Frontal cortex (tissue), 4 donors: Measurements from ENCODE around the gene RASSF5. TPM values are rescaled to one million over a fixed set of nuclear protein-coding genes. Genes with fewer than 3 reads are reported as not detected.
A peak's percentile ranks its signal among the peaks of the same experiment; 100 is the strongest.
"Not testable (repeated sequence)": the region's sequence is repeated elsewhere in the genome, so short reads cannot be mapped to it uniquely, and the experiment has no call there.

Experiments
- DNase-seq, 2 donors: peaks; one replicate each; pipeline ENCODE4 v3.0.0; 2012; ENCODE audit warnings: low spot score in 2 of 2
- FAIRE-seq: peaks from 2 replicates; lab custom pipeline; 2012; peaks lifted over from hg19 to GRCh38; lab: Jason Lieb, UNC
- total RNA-seq: library from RNA; depleted of rRNA; stranded (reverse); fragments of >200 nt; gene quantifications from one replicate; pipeline ENCODE4 v1.2.3, GENCODE V29; 2014
- donor health status: control.
- donor health status: control.
- donor health status: control.

The RASSF5 gene
- total RNA-seq, 1 donor from 2014 or later: 0.82 TPM

GRCh38 chr1:206596319-206596666, 89.0 kb downstream of the RASSF5 start:
- DNase-seq (no peak), FAIRE-seq (no peak)

GRCh38 chr1:206600527-206600926, 93.2 kb downstream of the RASSF5 start:
- FAIRE-seq: no peak
- DNase-seq: no peak

GRCh38 chr1:206604861-206605260, 97.5 kb downstream of the RASSF5 start:
- FAIRE-seq: no peak

DNA sequence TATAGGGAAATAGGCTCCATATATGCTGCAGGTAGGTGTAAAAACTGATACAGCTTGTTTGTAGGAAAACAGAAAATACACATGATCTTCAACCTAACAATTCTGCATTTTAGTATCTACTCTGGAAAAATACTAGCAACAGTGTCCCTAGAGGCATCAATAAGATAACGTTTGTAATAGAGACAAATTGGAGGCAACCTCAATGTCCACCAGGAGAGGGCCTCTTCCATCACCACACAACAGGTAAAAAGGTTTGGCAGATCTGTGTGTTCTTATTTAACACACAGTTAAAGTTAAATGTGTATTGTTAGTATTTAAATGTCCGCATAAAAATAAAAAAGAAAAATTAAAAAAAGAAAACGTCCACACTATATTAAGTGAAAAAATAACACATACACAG, 99.5 kb downstream of the RASSF5 start:
- DNase-seq (peak in 1 of 2 donors; percentile 34), FAIRE-seq (no peak)

More at GRCh38 chr1:206604861-206605260, 97.5 kb downstream of the RASSF5 start:
- no peak for DNase-seq

DNA sequence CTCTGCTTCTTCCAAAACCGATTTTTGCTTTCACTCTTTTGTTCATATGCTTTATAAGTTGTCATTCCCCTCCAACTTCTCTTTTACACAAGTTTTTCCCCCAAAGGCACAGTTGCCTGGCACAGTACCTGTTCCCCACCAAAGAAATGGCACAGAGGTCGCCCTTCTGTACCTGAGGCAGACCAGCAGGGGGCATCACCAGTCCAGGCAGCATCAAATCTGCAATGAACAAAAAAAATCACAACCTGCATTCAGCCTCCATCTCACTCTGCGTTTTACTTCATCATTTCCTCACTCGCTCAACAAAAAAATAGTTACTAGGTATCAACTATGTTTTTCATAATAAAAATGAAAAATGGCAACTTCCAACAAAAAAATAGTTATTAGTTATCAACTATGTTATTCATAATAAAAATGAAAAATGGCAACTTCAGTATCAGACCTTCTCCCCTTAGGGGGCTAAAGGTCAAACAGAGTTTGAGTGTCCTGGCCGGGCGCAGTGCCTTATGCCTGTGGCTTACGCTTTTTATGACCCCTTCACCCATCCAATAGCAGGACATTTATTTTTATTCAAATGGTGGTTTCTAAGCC, 100.9 kb downstream of the RASSF5 start:
- FAIRE-seq: no peak
- no peak for DNase-seq

GRCh38 chr1:206609229-206609991, 102.1 kb downstream of the RASSF5 start:
- no peak for FAIRE-seq
- DNase-seq: no peak

- DNase-seq (peak; percentile 96 to 99), FAIRE-seq (no peak)
Measured at GRCh38 chr1:206612129-206612876, 105.0 kb downstream of the RASSF5 start, which contains the start of gene EIF2D. Gene EIF2D, minus strand, starts transcription at chr1:206612465. Its CDS starts 123 bp downstream, at chr1:206612342.

DNA sequence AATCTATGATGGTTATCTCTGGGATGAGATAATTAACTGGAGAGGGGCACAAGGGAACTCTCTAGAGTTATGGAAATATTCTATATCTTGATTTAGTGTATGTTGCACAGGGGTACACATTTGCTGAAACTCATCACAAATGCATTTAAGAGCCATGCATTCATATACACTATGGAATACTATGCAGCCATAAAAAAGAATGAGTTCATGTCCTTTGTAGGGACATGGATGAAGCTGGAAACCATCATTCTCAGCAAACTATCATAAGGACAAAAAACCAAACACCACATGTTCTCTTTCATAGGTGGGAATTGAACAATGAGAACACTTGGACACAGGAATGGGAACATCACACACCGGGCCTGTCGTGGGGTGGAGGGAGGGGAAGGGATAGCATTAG, 119.1 kb downstream of the RASSF5 start:
- not testable (repeated sequence) for FAIRE-seq, DNase-seq

DNA sequence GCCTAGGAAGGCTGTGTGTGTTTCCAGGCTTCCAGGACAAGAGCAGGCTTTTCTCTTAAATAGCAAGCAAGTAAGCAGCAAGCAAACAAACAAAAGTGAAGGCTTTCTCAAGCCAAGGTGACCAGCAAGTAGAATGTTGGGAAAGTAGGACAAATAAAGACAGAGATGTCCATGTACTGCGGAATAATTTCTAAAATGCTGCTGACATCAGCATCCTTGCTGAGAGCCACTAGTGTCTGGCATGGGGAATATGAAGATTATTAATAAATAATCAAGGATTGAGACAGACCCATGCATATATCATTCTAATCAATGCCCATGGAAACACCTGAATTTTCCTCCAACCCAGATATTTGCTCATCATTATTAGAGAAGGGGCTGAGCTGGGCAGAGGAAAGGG, 121.6 kb downstream of the RASSF5 start:
- FAIRE-seq: no peak
- no peak for DNase-seq

DNA sequence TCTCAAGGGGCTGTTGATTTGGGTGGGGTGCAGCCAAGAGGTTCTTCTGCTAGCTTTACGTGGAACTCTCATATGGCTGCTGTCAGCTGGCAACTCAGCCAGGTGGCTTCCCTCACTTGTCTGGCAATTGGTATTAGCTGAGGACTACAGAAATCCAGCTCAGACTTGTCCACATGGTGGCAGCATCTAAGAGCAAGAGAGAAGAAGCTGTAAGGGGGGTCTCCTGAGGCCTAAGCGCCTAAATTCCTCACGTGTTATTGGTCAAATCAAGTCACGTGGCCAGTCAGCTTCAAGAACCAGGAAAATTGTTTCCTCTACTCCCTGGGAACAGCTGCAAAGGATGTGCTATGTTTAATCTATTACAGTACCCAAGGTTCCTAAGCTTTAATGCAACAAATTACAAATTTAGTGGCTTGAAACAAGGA, 123.8 kb downstream of the RASSF5 start:
- DNase-seq (peak in 1 of 2 donors; percentile 45), FAIRE-seq (no peak)

GRCh38 chr1:206633708-206634121, 126.4 kb downstream of the RASSF5 start:
- FAIRE-seq (no peak), DNase-seq (no peak)

DNA sequence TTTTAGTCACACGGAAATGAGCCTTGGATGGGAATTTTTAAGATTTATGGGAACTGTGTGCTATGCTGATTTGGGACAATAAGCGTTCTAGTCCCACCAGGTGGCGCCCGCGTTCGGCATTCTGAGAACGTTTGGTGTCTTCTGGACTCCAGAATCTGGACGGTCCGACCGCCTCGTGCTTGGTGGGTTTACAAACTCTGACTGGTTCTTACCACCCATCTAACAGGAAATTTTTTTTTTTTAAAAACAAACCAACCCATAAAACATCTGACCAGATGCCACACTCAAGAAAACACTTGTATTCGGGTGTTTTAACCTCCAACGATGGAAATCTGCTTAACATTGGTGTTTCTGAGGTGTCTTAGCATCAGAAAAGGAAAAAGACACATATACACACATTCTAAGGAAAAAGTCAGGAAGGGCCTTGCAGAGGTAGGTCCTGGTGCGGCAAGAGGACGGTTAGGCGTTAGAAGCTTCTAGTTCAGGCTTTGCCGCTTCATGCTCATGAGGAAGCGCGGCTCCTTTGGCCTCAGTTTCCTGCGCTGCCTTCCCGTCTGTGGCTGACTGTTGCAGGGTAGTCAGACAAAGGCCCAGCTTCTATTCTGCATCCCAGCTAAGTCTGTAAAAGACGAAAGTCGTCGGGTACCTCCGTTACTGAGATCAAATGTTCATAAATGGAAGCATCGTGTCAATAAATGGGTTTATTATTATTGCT, 127.2 kb downstream of the RASSF5 start:
- DNase-seq (peak; percentile 65 to 68), FAIRE-seq (no peak)

DNA sequence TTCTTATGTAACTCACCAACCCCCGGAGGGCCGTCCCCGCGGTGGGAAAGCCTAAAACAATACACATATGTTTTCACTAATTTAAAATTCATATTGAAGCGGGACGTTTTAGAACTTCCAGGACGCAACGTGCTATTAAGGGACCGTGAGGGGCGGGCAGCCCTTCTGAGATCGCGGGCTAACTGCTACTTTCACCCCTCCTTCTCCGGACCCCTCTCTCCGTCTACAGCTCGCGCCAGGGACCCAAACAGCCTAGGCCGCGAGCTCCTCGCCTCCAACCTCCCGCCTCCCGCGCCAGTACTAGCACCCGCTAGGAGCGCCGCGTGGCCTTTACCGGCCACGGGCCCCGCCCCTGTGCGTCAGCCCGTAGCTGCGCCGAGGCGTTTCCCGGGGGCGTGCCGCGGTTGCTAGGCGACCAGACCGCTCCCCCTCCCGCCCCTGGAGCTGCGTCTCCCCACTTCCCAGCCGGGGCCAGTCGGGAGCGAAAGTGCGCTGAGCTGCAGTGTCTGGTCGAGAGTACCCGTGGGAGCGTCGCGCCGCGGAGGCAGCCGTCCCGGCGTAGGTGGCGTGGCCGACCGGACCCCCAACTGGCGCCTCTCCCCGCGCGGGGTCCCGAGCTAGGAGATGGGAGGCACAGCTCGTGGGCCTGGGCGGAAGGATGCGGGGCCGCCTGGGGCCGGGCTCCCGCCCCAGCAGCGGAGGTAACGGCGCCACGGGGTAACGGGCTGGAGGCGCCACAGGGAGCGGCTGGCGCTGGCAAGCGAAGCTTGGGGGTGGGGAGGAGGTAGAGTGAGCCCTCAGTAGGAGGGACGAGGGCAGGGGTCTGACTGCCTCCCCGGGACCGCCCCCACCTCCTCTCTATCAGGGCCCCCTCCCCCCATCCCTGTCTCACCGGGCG, 128.0 kb downstream of the RASSF5 start, which contains the start of gene DYRK3:
Gene DYRK3 (plus strand): TSS at position 457 of the 898 bp plus-strand sequence. CDS start 168 bp downstream, at position 625.
- peak; percentile 90 to 94 for DNase-seq

DNA sequence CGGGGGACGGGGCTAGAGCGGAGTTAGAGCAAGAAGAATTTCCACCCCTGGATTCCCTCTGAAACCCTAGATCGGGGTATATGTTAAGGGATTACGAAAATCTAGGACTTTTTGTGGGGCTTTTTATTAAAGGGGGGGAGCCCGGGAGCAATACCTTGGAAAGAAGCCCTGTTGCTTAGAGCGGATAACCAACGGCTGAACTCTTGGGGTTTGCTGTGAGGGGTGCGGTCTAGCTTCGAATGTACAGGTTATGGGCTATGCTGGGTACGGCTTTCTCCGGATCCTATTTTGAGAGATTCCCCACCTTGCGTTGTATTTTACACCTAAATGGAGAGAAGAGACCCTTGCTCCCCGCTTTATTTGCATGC, 128.6 kb downstream of the RASSF5 start:
- DNase-seq: no peak
- no peak for FAIRE-seq

More for the DNA sequence above, 128.0 kb downstream of the RASSF5 start, which contains the start of gene DYRK3:
- no peak for FAIRE-seq

DNA sequence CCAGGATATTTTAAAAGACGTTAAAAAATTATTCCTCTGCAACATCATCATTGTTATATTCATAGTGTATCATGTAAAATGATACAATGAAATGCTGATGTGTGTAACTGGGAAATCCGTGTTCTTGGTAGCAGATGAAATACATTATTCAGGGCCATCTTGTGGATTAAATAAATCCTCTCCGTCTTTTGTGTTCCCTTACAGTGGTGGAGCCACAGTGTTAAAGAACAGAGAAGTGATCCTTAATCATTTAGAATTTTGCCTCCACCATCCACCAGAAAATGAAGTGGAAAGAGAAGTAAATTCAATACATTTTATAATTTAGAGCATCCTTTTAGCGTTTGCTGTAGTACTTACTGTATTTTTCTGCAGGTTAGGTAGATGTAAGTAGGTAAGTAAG, 129.3 kb downstream of the RASSF5 start:
- DNase-seq: no peak
- no peak for FAIRE-seq

DNA sequence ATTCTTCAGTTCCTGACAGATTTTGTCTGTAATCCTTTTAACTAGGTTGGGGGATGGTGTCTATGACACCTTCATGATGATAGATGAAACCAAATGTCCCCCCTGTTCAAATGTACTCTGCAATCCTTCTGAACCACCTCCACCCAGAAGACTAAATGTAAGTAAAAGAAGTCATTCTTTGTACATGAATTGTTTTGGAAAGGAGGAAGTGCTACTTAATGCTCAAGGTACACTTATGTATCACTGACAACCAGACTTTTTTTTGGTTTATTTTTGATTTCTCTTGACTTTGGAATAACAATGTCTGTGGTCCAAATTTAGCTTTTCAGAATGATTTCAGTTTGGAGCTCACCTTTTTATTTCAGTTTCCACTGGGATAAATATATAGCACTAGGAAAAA, 130.3 kb downstream of the RASSF5 start:
- FAIRE-seq (no peak), DNase-seq (no peak)
